Pons (tissue), 1 donor: ENCODE data around the gene NRIP2.
A peak's percentile ranks its signal among the peaks of the same experiment; 100 is the strongest.

ENCODE experiments used
- DNase-seq: peaks from one replicate; pipeline ENCODE4 v3.0.0-alpha.2; 2016; ENCODE audit warnings: low spot score

Gene NRIP2

DNA sequence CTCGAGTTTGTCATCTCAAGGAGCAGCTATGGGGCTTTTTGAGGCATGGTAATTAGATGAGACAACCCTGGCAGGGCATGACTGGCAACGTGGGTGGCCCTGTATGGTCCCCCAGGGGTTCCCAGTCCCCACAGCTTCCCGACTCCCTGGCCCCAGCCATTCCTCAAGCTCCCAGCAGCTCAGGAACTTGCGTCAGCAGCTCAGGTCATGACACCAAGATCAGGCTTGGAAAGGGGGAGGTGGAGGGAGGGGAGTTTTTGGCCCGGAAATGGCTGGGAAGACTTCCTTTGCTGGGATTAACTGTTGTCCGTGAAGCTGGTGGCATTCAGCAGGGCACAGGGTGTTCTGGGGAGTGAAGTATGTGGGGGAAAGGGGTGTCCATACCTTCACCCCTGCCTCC lies 10.4 kb upstream of the NRIP2 start:
- no peak for DNase-seq

- DNase-seq: no peak
These were observed 10.0 kb upstream of the NRIP2 start for GRCh38 chr12:2844786-2845185.

- no peak for DNase-seq
These were observed 8.1 kb upstream of the NRIP2 start for GRCh38 chr12:2842948-2843347.

- no peak for DNase-seq
These were observed 6.3 kb upstream of the NRIP2 start for GRCh38 chr12:2841056-2841650.

DNA sequence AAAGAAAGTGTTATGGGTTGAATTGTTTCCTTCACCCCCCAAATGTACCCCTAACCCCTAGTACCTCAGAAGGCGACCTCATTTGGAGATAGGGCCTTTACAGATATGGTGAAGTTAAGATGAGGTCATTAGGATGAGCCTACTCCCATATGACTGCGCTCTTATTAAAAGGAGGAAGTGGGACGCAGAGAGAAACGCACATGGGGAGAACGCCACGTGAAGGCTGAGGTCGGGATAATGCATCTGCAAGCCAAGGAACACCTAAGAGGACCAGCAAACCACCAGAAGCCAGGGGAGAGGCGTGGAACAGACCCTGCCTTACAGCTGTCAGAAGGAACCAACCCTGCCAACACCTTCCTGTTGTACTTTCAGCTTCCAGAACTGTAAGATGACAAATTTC lies 1.7 kb upstream of the NRIP2 start:
- no peak for DNase-seq

GRCh38 chr12:2835691-2836403 lies 1.0 kb upstream of the NRIP2 start:
- no peak for DNase-seq

DNA sequence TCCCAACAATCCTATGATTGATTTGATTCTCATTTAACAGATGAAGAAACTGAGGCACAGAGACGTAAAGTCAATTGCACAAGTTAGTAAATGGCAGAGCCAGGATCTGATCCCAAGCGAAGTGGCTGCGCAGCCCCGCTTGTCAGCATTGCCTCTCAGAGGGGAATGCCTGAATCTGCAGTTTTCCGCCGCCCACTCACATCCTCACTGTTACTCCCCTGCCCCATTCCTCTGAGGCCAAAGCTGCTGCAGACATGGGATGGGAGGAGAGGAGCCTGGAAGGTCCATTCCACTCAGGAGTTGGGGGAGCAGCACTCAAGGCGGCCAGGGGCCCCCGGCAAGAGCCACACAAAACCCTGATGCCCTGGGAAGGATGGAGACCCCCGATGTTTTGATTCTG lies 1.0 kb downstream of the NRIP2 start:
- no peak for DNase-seq

- no peak for DNase-seq
These were observed 1.5 kb downstream of the NRIP2 start for GRCh38 chr12:2833327-2833726.

GRCh38 chr12:2832550-2833127 lies 2.2 kb downstream of the NRIP2 start:
- DNase-seq: no peak

DNA sequence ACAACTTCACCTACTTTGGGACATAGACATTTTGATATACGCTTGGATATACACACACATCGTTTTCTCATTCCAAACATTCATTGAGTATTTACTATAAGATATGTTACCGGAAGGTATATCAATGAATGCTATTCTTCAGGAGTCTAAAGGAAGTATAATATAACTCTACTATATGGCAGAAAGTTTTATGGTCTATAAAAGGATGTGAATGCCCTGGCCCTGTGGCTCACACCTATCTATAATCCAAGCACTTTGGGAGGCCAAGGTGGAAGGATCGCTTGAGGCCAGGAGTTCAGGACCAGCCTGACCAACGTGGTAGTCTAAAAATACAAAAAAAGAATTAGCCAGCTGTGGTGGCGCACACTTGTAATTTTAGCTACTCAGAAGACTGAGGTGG lies 5.6 kb downstream of the NRIP2 start:
- no peak for DNase-seq

- no peak for DNase-seq
These were observed 7.9 kb downstream of the NRIP2 start for GRCh38 chr12:2826721-2827515.

- DNase-seq: no peak
These were observed 8.8 kb downstream of the NRIP2 start for GRCh38 chr12:2826036-2826435.

- DNase-seq: peak; percentile 85
These were observed 9.7 kb downstream of the NRIP2 start for GRCh38 chr12:2825132-2825531.

DNA sequence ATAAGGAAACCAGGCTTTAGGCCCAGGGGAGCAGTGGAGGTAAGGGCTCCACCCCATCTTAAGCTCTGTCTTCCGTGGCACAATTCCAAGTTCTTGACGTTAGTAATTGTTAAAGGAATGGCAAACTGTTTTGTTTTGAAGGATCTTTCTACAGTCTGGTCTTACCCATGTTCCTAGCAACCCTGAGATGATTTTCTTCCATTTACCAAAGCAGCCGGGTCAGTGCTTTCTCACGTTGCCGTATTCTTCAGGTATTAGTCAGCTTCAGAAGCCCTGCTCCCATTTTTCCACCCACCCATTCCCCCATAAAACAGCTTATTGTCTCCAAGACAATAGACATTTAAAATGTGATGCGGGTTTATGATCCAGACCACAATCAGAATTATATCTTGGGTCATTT lies 10.3 kb downstream of the NRIP2 start:
- no peak for DNase-seq

DNA sequence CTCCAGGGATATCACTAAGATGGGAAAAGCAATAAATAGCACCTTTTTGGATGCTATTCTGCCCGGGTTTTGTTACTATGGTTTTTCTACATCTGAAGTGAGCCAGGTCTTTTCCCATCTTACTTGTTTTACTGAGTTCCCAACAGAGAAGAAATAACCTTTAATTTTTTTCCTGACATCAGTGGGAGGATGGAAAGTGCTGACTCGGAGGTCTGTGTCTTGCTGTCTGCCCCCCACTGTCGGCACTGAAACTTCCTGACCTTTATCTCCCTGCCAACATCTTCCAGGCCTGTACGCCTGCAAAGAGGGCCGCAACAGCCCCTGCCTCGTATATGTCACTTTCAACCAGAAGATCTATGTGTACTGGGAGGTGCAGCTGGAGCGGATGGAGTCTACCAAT lies 11.4 kb downstream of the NRIP2 start:
- no peak for DNase-seq

- no peak for DNase-seq
These were observed 14.4 kb downstream of the NRIP2 start for GRCh38 chr12:2820432-2820831.

DNA sequence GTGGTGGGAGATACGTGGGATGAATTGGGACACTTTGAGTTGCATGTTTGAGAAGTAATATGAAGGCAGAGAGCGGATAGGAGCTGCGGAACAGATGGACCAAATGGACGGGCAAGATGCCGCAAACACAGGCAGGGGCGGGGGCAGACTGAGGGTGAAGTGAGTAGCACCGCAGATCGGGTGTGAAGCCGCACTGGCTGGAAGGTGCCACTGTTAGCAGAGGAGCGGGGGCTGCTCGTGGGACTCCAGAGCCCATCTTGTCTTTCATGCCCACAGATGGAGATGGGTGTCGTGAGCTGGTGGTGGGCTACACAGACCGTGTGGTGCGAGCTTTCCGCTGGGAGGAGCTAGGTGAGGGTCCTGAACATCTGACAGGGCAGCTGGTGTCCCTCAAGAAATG lies 15.0 kb downstream of the NRIP2 start:
- DNase-seq: no peak

GRCh38 chr12:2813214-2814185 lies 21.3 kb downstream of the NRIP2 start:
- DNase-seq: peak; percentile 65

DNA sequence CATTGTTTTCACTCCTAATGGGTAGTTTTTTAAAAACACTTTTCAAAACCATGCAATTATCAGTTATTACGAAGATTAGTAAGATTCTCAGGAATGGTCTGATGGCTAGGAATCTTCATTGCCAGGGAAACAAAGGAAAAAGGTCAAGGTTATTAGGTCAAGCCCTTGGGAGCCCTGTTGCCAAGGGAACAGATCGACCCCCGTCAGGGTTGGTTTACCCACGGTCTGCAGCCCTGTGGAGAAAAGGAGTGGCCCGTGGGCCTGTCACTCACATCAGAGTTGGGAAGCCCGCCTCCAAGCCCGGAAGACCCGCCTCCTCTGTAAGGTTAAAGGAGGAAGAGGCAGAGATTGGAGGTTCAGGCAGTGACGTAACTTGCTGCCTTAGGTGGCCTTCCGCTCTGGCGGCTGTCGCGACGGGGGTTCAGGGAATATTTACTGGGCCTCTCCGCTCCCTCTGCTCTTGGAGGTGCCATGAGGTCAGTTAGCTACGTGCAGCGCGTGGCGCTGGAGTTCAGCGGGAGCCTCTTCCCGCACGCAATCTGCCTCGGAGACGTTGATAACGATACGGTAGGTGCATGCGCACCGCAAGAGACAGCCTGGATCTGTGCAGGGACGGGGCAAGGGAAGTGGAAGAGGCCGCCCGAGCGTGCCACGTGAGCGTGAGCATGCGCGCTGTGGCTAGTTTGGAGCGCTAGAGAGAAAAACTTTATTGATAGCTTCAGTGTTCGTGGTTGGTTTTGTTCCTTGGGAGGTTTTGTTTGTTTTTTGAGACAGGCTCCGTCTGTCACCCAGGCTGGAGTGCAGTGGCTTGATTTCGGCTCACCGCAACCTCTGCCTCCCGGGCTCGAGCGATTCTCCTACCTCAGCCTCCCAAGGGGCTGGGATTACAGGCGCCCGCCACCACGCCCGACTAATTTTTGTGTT lies 22.3 kb downstream of the NRIP2 start, which contains the start of gene ITFG2:
TSS of gene ITFG2 (plus strand) at position 379 of the 924 bp plus-strand sequence. CDS start at position 472, 93 bp downstream.
- peak; percentile 100 for DNase-seq

GRCh38 chr12:2811801-2812200 lies 23.0 kb downstream of the NRIP2 start:
- no peak for DNase-seq
